Fibroblast of lung (primary cell): ENCODE data around the gene ZNF384.

Source experiments
- CTCF ChIP-seq, 2 donors: IDR thresholded peaks in 1 of 2; conservative IDR thresholded peaks in 1 of 2; 1 replicate in 1 of 2; 2 replicates in 1 of 2; pipeline ENCODE4 v1.5.1; 2011 to 2012; ENCODE audit warnings: low read length in 2 of 2, control low read depth in 1 of 2, inconsistent platforms in 1 of 2, low read depth in 1 of 2, mild to moderate bottlenecking in 1 of 2
- EZH2 ChIP-seq: IDR thresholded peaks from 2 replicates; pipeline ENCODE4 v1.5.1; 2012; ENCODE audit warnings: low read length, control low read depth, mild to moderate bottlenecking; ENCODE audit errors: missing control alignments

GRCh38 chr12:6644257-6644596 lies 44.9 kb downstream of the ZNF384 start:
- no peak for TF ChIP-seq CTCF (conservative IDR thresholded peaks at IDR 0.05 in 1 of 2, IDR thresholded peaks at IDR 0.05 in 1 of 2; ENCODE audit: low read depth in 1 of 2, low read length in 2 of 2)
- TF ChIP-seq EZH2 = no peak
